PC-3 (cell line): ENCODE measurements around the gene ZSCAN23. TPM values are rescaled to one million over a fixed set of nuclear protein-coding genes. Genes with fewer than 3 reads are reported as not detected.
A peak's percentile ranks its signal among the peaks of the same experiment; 100 is the strongest.

Experiments used
- ATAC-seq: fragments of 200-7000 bp; cut with Tn5 transposase; 2 replicates; pipeline ENCODE4 v1.9.1; 2020; ENCODE audit warnings: mild to moderate bottlenecking, moderate library complexity
- BruUV-seq: library from RNA; stranded (reverse); fragments of 400-500 nt; replicated peaks from 2 replicates; lab custom pipeline; 2021; lab: Mats Ljungman, UMichigan
- CTCF ChIA-PET: fragments of 300-600 bp; sonication (Branson Sonifier 250); formaldehyde crosslinking; loops from one replicate; lab custom pipeline; 2022; ENCODE audit warnings: antibody characterized with exemption; lab: Charles Lee
- POLR2A ChIA-PET: fragments of 300-600 bp; sonication (Branson Sonifier 250); formaldehyde crosslinking; loops from one replicate; lab custom pipeline; 2022; ENCODE audit warnings: antibody characterized with exemption; ENCODE audit not compliant: unreplicated experiment; lab: Charles Lee
- DNase-seq: peaks from one replicate; pipeline ENCODE4 v3.0.0-alpha.2; 2015
- H2AFZ ChIP-seq: fragments of 300-600 bp; sonication (generic); 2 replicates; pipeline ENCODE4 v1.6.0; 2016; ENCODE audit warnings: antibody characterized with exemption, low read length
- H3F3A ChIP-seq: fragments of 300-600 bp; sonication (generic); one replicate; pipeline ENCODE4 v1.6.0; 2017; ENCODE audit warnings: antibody characterized with exemption, low read length, control low read depth, mild to moderate bottlenecking; ENCODE audit not compliant: unreplicated experiment
- H3K27ac ChIP-seq: fragments of 300-600 bp; sonication (generic); 2 replicates; pipeline ENCODE4 v1.5.1; 2016; ENCODE audit warnings: mild to moderate bottlenecking, low read length
- H3K27me3 ChIP-seq: fragments of 300-600 bp; sonication (generic); 2 replicates; pipeline ENCODE4 v1.6.1; 2016; ENCODE audit warnings: low read length, mixed read lengths
- H3K36me3 ChIP-seq: fragments of 300-600 bp; sonication (generic); 2 replicates; pipeline ENCODE4 v1.6.1; 2016; ENCODE audit warnings: low read depth, mixed run types, low read length, mixed read lengths
- H3K4me1 ChIP-seq: fragments of 300-600 bp; sonication (generic); 2 replicates; pipeline ENCODE4 v1.5.1; 2016; ENCODE audit warnings: low read length; ENCODE audit not compliant: insufficient read depth
- H3K4me2 ChIP-seq: fragments of 300-600 bp; sonication (generic); 2 replicates; pipeline ENCODE4 v1.6.0; 2016; ENCODE audit warnings: low read length
- H3K4me3 ChIP-seq: fragments of 300-600 bp; sonication (generic); 2 replicates; pipeline ENCODE4 v1.5.1; 2016; ENCODE audit warnings: mild to moderate bottlenecking, low read length, mixed read lengths
- H3K79me2 ChIP-seq: fragments of 300-600 bp; sonication (generic); 2 replicates; pipeline ENCODE4 v1.6.1; 2017; ENCODE audit warnings: low read length, mixed read lengths
- H3K9ac ChIP-seq: fragments of 300-600 bp; sonication (generic); 2 replicates; pipeline ENCODE4 v1.6.0; 2016; ENCODE audit warnings: mild to moderate bottlenecking, low read length
- H3K9me2 ChIP-seq: fragments of 300-600 bp; sonication (generic); replicated peaks from 2 replicates; pipeline ENCODE4 v1.6.1; 2016; ENCODE audit warnings: mixed run types, low read length, mixed read lengths
- H3K9me3 ChIP-seq: fragments of 300-600 bp; sonication (generic); 2 replicates; pipeline ENCODE4 v1.6.1; 2016; ENCODE audit warnings: low read length, mixed read lengths
- H4K20me1 ChIP-seq: fragments of 300-600 bp; sonication (generic); 2 replicates; pipeline ENCODE4 v1.6.1; 2016; ENCODE audit warnings: low read length, mixed read lengths
- EZH2 ChIP-seq: fragments of 300-600 bp; sonication (generic); IDR thresholded peaks from one replicate; pipeline ENCODE4 v1.6.1; 2017; ENCODE audit warnings: antibody characterized with exemption, mild to moderate bottlenecking, low read length; ENCODE audit not compliant: unreplicated experiment
- EZH2phosphoT487 ChIP-seq: fragments of 300-600 bp; sonication (generic); IDR thresholded peaks from 2 replicates; pipeline ENCODE4 v1.6.1; 2018; ENCODE audit warnings: mild to moderate bottlenecking, antibody characterized with exemption, low read length, borderline replicate concordance
- intact Hi-C: fragments of 100-400 bp; cut with micrococcal nuclease; formaldehyde crosslinking; loops from 2 replicates; pipeline ENCODE4 v1.9.0; 2023
- total RNA-seq: library from RNA; depleted of rRNA; stranded (reverse); fragments of >200 nt; gene quantifications from 2 replicates; pipeline ENCODE4 v1.2.3, GENCODE V29; 2014
- TF ChIP-seq, protein P1 (sequence below): fragments of 300-600 bp; sonication (generic); conservative IDR thresholded peaks from 2 replicates; pipeline ENCODE4 v1.5.1; 2017; ENCODE audit warnings: antibody characterized with exemption, low read depth, mild to moderate bottlenecking, low read length

The ZSCAN23 gene
- total RNA-seq, 1 experiment from 2014 or later = 2.2 TPM

DNA sequence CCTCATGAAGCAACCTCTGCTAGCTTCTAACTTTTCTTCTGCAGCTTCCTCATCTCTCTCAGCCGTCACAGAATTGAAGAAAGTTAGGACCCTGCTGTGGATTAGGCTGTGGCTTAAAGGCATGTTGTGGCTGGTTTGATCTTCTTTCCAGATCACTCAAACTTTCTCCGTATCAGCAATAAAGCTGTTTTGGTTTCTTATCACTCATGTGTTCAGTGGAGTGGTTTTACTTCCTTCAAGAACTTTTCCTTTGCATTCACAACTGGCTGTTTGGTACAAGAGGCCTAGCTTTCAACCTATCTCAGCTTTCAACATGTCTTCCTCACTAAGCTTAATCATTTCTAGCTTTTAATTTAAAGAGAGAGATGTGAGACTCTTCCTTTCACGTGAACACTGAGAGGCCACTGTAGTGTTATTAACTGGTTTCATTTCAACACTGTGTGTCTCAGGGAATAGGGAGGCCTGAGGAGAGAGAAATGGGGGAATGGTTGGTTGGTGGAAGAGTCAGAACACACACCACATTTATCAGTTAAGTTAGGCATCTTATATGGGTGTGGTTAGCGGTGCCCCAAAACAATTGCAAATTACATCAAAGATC is 17.2 kb downstream of the ZSCAN23 start:
- no peaks in the 10 kb centered on the region for H4K20me1 ChIP-seq
- H3K27me3 ChIP-seq = no peaks in the 10 kb centered on the region
- H3K4me3 ChIP-seq = no peak overlapping the region
- CTCF ChIA-PET = no interaction called here
- intact Hi-C loops = no loop called here
- no peak for DNase-seq
- POLR2A ChIA-PET = no interaction called here
- no peak overlapping the region for H3K9ac ChIP-seq
- ATAC-seq = no peak
- BruUV-seq = no TSS peak
- H3K27ac ChIP-seq = no peak overlapping the region
- no peak overlapping the region for H3K4me2 ChIP-seq
- peaks cover 3% of the 10 kb centered on the region; the same call in 1 of the 2 replicates for H3K36me3 ChIP-seq
- H2AFZ ChIP-seq = no peak overlapping the region
- peaks cover 7% of the 10 kb centered on the region; the same call in 1 of the 2 replicates for H3K4me1 ChIP-seq
- H3K9me2 ChIP-seq = no peaks in the 10 kb centered on the region
- H3F3A ChIP-seq = no peaks in the 10 kb centered on the region
- TF ChIP-seq EZH2 = no peak
- TF ChIP-seq, protein P1, sequence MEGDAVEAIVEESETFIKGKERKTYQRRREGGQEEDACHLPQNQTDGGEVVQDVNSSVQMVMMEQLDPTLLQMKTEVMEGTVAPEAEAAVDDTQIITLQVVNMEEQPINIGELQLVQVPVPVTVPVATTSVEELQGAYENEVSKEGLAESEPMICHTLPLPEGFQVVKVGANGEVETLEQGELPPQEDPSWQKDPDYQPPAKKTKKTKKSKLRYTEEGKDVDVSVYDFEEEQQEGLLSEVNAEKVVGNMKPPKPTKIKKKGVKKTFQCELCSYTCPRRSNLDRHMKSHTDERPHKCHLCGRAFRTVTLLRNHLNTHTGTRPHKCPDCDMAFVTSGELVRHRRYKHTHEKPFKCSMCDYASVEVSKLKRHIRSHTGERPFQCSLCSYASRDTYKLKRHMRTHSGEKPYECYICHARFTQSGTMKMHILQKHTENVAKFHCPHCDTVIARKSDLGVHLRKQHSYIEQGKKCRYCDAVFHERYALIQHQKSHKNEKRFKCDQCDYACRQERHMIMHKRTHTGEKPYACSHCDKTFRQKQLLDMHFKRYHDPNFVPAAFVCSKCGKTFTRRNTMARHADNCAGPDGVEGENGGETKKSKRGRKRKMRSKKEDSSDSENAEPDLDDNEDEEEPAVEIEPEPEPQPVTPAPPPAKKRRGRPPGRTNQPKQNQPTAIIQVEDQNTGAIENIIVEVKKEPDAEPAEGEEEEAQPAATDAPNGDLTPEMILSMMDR = no peak
- no peak for TF ChIP-seq EZH2phosphoT487
- H3K9me3 ChIP-seq = no peaks in the 10 kb centered on the region
- H3K79me2 ChIP-seq = no peaks in the 10 kb centered on the region

- peak; percentile 75 for ATAC-seq
- BruUV-seq = no TSS peak
- Histone ChIP-seq H3K79me2 (no peaks in the 10 kb centered on the region), H3K9ac (no peak overlapping the region), H3K9me3 (no peaks in the 10 kb centered on the region), H3K4me1 (peaks cover 7% of the 10 kb centered on the region; the same call in 1 of the 2 replicates), H3K27me3 (no peaks in the 10 kb centered on the region), H2AFZ (no peak overlapping the region), H3K36me3 (peaks cover 3% of the 10 kb centered on the region; the same call in 1 of the 2 replicates), H3K4me2 (no peak overlapping the region), H3F3A (no peaks in the 10 kb centered on the region), H3K9me2 (no peaks in the 10 kb centered on the region), H4K20me1 (no peaks in the 10 kb centered on the region), H3K27ac (no peak overlapping the region), H3K4me3 (no peak overlapping the region)
- ChIA-PET CTCF (no interaction called here), POLR2A (no interaction called here)
- no peak for TF ChIP-seq EZH2phosphoT487
- TF ChIP-seq, protein P1 = no peak
- TF ChIP-seq EZH2 = no peak
- DNase-seq = peak; percentile 39
- intact Hi-C loops = no loop called here
Measured at GRCh38 chr6:28424163-28424562, 19.1 kb downstream of the ZSCAN23 start.

DNA sequence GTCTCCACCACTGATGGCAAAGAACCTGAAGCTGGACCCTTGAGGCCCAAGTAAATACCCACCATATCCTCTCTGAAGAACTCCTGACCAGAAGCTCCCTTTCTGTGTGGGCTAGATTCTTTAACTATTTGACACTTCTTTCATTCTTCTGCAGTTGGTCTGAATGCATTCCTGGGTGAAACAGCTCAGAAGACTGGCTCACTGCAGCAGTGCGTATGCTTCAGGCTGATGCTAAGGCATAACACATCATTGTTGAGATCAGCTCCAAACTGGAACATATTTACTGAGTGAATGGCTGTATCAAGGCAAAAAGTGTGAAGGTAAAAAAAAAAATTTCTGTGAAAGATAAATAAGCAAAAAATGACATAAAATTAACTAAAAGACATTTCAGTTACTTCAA is 19.7 kb downstream of the ZSCAN23 start:
- CTCF ChIA-PET = no interaction called here
- no TSS peak for BruUV-seq
- intact Hi-C loops = no loop called here

More for the DNA sequence above, 19.7 kb downstream of the ZSCAN23 start:
- H3K9ac ChIP-seq = no peak overlapping the region
- H3K27me3 ChIP-seq = no peaks in the 10 kb centered on the region
- H3K79me2 ChIP-seq = no peaks in the 10 kb centered on the region
- ATAC-seq = no peak
- no peaks in the 10 kb centered on the region for H3K9me2 ChIP-seq
- H3F3A ChIP-seq = no peaks in the 10 kb centered on the region
- POLR2A ChIA-PET = no interaction called here
- peaks cover 7% of the 10 kb centered on the region; the same call in 1 of the 2 replicates for H3K4me1 ChIP-seq
- H2AFZ ChIP-seq = no peak overlapping the region
- no peak for DNase-seq
- no peak overlapping the region for H3K4me3 ChIP-seq
- peaks cover 3% of the 10 kb centered on the region; the same call in 1 of the 2 replicates for H3K36me3 ChIP-seq
- H3K4me2 ChIP-seq = no peak overlapping the region
- H3K27ac ChIP-seq = no peak overlapping the region
- TF ChIP-seq EZH2 = no peak
- TF ChIP-seq, protein P1 = no peak
- no peak for TF ChIP-seq EZH2phosphoT487
- H3K9me3 ChIP-seq = no peaks in the 10 kb centered on the region
- H4K20me1 ChIP-seq = no peaks in the 10 kb centered on the region
